ENCODE results near the gene ZBTB18. TPM values are rescaled to one million over a fixed set of nuclear protein-coding genes. Genes with fewer than 3 reads are reported as not detected.

ZBTB18 gene
- total RNA-seq, 1 experiment from 2014 or later: 12.1 TPM

GRCh38 chr1:244064621-244065020 lies 13.5 kb downstream of the ZBTB18 start:
- no peaks in the 10 kb centered on the region for H3K9me3 Mint-ChIP-seq
- Histone ChIP-seq H4K8ac (replicated peaks; ENCODE audit: insufficient read length, low read depth, low read length) (no peak overlapping the region), H3K23ac (ENCODE audit: insufficient read length, low read depth, low read length) (no peak overlapping the region), H3K27me3 (ENCODE audit: insufficient read depth, low read length) (no peaks in the 10 kb centered on the region), H3K9me3 (ENCODE audit: control insufficient read depth, low read depth, low read length) (no peaks in the 10 kb centered on the region), H3K56ac (ENCODE audit: insufficient read length, low read depth, low read length) (no peak overlapping the region), H2BK15ac (ENCODE audit: low read depth, low read length) (no peak overlapping the region), H2AK5ac (ENCODE audit: insufficient read length, low read length) (no peak overlapping the region), H4K91ac (ENCODE audit: insufficient read length, low read depth, low read length) (no peak overlapping the region), H3K9ac (ENCODE audit: extremely low read depth, insufficient read length, low read length) (no peak overlapping the region), H3K4ac (ENCODE audit: low read depth, low read length) (no peak overlapping the region), H3K18ac (ENCODE audit: insufficient read length, low read depth, low read length) (no peak overlapping the region), H2BK20ac (ENCODE audit: low read depth, low read length, poor library complexity, severe bottlenecking) (no peak overlapping the region), H3K27ac (ENCODE audit: insufficient read length, low read depth, low read length) (no peak overlapping the region), H2BK5ac (ENCODE audit: insufficient read length, low read length) (no peak overlapping the region), H2BK120ac (ENCODE audit: low read depth, low read length, poor library complexity, severe bottlenecking) (no peak overlapping the region), H3K4me2 (ENCODE audit: insufficient read depth, insufficient read length, low read length) (no peak overlapping the region), H4K5ac (ENCODE audit: insufficient read length, low read depth, low read length) (no peak overlapping the region), H3T11ph (ENCODE audit: low read length) (no peak overlapping the region), H2BK12ac (ENCODE audit: insufficient read length, low read depth, low read length) (no peak overlapping the region), H3K79me2 (ENCODE audit: insufficient read depth, low read length) (no peaks in the 10 kb centered on the region), H3K14ac (ENCODE audit: insufficient read depth, low read length) (no peak overlapping the region), H2AFZ (ENCODE audit: low read length) (no peak overlapping the region), H3K23me2 (ENCODE audit: insufficient read length, low read depth, low read length, poor library complexity, severe bottlenecking) (no peaks in the 10 kb centered on the region), H3K79me1 (ENCODE audit: insufficient read depth, low read depth, low read length, poor library complexity, severe bottlenecking) (no peaks in the 10 kb centered on the region), H3K4me1 (ENCODE audit: insufficient read depth, low read length) (no peaks in the 10 kb centered on the region; the same call in 1 of the 2 replicates), H4K20me1 (ENCODE audit: control insufficient read depth, insufficient read depth, insufficient read length) (no peaks in the 10 kb centered on the region)
- H3K27me3 Mint-ChIP-seq (ENCODE audit: low read depth): peaks cover 4% of the 10 kb centered on the region; the same call in 1 of the 2 replicates
- peaks cover 32 to 33% of the 10 kb centered on the region in 2 experiments for H3K4me1 Mint-ChIP-seq
- WGBS (ENCODE audit: extremely low coverage, insufficient read length, low lambda C conversion rate): no CpG with 5 or more reads among the region's 8 CpGs
- TF ChIP-seq CTCF (conservative IDR thresholded peaks at IDR 0.05): no peak
- DNase-seq: no peak
- H3K27ac Mint-ChIP-seq: no peak overlapping the region
- no peaks in the 10 kb centered on the region for H3K36me3 Mint-ChIP-seq (ENCODE audit: insufficient read depth in 1 of 3, low read depth in 3 of 3)
- H3K4me3 Mint-ChIP-seq: no peak overlapping the region

All from H9 (cell line).